Astrocyte of the cerebellum (primary cell): ENCODE results near the gene ABAT.

Source experiments
- DNase-seq: peaks from one replicate; pipeline ENCODE4 v3.0.0-alpha.2; 2011; ENCODE audit warnings: low read depth
- H3K4me3 ChIP-seq: 2 replicates; pipeline ENCODE4 v1.5.1; 2011; ENCODE audit warnings: mild to moderate bottlenecking, low read depth, low read length, moderate library complexity
- in situ Hi-C: cut with HindIII; loops from 2 replicates; pipeline ENCODE4 v1.10.0; 2017; ENCODE audit warnings: low sequenced_read_pairs
- TF ChIP-seq, protein P1 (sequence below): IDR thresholded peaks from 2 replicates; pipeline ENCODE4 v1.5.1; 2012; ENCODE audit warnings: low read length, low read depth, moderate library complexity, mild to moderate bottlenecking; ENCODE audit errors: missing control alignments

Gene ABAT

DNA sequence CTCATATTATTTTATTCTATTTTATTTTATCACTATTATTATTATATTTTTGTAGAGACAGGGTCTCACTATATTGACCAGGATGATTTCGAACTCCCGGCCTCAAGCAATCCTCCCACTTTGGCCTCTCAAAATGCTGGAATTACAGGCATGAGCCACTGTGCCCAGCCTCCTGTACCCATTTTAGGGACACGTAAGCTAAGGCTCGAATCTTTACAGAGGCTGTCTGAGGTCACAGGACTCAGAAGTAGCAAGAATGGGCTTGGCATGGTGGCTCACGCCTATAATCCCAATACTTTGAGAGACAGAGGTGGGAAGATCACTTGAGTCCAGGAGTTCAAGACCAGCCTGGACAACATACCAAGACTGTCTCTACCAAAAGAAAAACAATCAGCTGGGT is 12.7 kb upstream of the ABAT start:
- DNase-seq: no peak
- H3K4me3 ChIP-seq: no peak overlapping the region
- in situ Hi-C loops: loop anchor here (5.0 kb wide), 1 partner anchor 141 kb away; no protein-coding TSS in a partner anchor
- TF ChIP-seq, protein P1, sequence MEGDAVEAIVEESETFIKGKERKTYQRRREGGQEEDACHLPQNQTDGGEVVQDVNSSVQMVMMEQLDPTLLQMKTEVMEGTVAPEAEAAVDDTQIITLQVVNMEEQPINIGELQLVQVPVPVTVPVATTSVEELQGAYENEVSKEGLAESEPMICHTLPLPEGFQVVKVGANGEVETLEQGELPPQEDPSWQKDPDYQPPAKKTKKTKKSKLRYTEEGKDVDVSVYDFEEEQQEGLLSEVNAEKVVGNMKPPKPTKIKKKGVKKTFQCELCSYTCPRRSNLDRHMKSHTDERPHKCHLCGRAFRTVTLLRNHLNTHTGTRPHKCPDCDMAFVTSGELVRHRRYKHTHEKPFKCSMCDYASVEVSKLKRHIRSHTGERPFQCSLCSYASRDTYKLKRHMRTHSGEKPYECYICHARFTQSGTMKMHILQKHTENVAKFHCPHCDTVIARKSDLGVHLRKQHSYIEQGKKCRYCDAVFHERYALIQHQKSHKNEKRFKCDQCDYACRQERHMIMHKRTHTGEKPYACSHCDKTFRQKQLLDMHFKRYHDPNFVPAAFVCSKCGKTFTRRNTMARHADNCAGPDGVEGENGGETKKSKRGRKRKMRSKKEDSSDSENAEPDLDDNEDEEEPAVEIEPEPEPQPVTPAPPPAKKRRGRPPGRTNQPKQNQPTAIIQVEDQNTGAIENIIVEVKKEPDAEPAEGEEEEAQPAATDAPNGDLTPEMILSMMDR: no peak

GRCh38 chr16:8663192-8664089 is 11.0 kb upstream of the ABAT start:
- TF ChIP-seq, protein P1: no peak
- in situ Hi-C loops: loop anchor here (5.0 kb wide), 1 partner anchor 139 kb away; no protein-coding TSS in a partner anchor
- no peak overlapping the region for H3K4me3 ChIP-seq
- DNase-seq: no peak

DNA sequence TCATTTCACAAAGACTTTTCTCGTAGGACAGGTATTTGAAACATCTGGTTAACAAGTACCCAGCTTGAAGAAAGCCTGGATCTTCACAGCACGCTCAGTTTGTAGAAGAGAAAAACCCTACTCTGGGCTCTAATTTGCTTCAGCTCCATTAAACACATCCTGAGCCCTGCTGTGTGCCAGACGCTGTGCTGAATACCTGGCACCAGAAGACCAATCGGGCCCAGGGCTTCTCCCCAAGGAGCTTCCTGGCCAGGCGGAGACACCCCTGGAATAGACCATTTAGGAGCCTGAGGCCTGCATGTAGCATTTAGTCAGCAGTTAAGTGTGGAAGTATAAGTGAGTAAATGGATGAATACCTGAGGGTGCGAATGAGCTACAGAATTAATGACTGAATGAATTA is 8.9 kb upstream of the ABAT start:
- in situ Hi-C loops: no loop called here
- no peak overlapping the region for H3K4me3 ChIP-seq
- TF ChIP-seq, protein P1: no peak
- no peak for DNase-seq

DNA sequence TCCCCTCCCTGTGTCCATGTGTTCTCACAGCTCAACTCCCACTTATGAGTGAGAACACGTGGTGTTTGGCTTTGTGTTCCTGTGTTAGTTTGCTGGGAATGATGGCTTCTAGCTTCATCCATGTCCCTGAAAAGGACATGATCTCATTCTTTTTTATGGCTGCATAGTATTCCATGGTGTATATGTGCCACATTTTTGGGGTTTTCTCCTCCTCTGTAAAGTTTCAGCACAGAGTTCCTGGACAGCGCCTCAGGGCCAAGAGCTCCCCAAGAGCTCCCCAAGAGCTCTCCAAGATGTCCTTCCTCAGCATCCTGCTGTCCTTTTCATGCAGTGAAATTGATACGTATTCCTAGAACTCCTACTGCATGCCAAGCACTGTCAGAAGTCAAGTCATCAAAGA is 6.9 kb upstream of the ABAT start:
- TF ChIP-seq, protein P1: no peak
- H3K4me3 ChIP-seq: no peak overlapping the region
- DNase-seq: no peak
- in situ Hi-C loops: no loop called here

GRCh38 chr16:8668113-8668512 is 6.3 kb upstream of the ABAT start:
- DNase-seq: no peak
- no peak overlapping the region for H3K4me3 ChIP-seq
- in situ Hi-C loops: no loop called here
- TF ChIP-seq, protein P1: no peak

DNA sequence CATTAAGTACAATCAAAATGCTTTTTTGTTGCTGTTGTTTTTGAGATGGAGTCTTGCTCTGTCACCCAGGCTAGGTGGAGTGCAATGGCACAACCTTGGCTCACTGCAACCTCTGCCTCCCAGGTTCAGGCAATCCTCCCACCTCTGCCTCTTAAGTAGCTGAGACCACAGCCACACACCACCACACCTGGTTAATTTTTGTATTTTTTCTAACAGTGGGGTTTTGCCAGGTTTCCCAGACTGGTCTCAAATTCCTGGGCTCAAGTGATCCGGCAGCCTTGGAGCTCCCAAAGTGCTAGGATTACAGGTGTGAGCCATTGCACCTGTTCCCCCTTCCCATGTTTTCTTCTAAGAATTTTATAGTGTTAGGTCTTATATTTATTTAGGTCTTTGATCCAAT is 4.9 kb upstream of the ABAT start:
- TF ChIP-seq, protein P1: no peak
- in situ Hi-C loops: no loop called here
- no peak overlapping the region for H3K4me3 ChIP-seq
- no peak for DNase-seq
